GM03348 (cell line): ENCODE data around the gene NHSL1.
"Not testable (repeated sequence)": the region's sequence is repeated elsewhere in the genome, so short reads cannot be mapped to it uniquely, and the experiment has no call there.

Experiments
- DNase-seq: peaks from one replicate; pipeline ENCODE4 v3.0.0; 2012; ENCODE audit warnings: low spot score

The NHSL1 gene

DNA sequence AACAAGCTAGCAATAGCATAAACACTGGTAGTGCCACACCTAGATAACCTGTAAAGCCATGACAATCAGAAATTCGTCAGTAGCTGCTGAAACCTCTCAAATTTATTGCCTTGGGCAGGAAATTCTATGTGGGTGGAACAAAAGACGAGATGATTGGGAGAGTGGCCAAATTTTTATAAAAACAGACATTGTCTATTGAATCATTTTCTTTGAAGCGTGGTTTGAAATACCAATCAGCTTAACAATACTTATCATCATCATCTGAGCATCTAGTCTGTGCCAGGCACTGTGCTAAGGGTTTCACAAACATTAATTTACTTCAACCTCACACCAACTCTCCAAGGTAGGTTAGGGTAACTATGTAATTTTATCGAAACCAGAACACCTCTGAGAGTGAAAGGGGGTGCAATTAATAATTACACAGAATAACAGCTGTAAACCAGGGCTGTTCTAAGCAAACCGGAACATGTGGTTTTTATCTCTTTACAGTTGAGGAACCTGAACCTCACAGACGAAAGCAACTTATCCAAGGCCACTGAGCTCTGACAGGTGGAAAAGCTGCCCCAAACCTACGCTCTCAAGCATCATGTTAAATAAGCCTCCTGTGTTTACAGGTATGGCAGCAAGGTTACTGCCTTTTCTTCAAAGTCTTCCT lies 43.4 kb downstream of the NHSL1 start:
- peak; percentile 18 for DNase-seq

DNA sequence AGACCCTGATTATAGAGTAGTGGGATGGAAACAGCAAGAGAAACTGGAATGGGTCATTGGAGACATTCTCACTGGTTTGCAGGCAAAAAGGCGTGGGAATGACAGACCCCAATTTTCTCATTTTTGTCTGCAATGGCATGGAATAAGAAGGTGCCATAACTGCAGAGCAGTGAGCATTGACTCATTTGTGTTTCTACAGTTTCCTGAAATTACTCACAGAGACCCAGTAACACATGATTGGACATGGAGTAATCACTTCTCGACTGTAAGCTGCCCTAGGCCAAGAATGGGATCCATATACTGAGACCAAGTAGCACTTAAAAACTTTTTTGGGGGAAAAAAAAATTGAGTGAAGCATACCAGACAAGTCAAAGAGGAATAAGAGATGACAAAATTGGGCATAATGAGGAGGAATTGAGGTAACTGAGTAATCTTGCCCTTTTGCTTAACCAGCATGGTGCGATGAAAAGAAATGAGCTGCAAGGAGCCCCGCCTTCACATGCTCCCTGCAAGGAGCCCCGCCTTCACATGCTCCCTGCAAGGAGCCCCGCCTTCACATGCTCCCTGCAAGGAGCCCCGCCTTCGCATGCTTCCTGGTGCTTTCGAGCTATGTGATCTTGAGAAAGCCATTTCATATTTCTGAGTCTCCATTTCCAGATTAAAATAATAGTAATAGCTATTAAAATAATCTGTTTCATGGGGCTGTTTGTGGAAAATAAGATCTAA lies 44.1 kb downstream of the NHSL1 start:
- no peak for DNase-seq

DNA sequence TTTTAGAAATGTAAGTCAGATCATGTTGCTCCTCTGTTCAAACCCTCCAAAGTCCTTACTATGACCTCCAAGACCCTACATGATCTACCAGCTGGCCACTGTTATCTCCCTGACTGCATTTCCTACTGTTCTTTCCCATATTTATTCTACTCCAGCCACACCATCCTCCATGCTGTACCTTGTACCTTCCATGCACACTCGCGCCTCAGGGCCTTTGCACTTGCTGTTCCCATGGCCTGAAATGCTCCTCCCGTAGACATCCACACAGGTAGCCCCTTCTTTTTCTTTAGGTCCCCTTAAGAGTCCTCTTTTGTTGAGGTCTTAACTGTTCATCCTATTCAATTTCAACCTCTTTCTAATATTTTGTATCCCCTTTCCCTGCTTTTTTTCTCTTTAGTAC lies 48.3 kb downstream of the NHSL1 start:
- no peak for DNase-seq

DNA sequence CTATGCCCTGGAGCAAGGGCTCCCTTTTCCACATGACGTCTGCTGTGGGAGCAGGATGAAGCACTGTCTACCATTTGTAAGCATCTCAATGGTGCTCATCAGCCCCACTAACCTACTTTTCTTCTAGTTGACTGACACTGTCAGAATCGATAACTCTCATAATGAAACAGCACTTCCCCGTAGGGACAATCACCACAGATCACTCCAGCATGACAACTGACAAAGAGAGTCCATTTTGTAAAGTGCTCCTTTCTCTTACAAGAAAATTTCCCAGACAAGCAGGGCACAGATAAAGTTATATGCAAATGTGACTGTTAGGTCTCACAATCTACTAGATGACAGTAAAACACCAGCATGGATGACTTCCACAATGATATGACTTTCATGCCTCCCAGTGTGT lies 48.8 kb downstream of the NHSL1 start:
- no peak for DNase-seq

DNA sequence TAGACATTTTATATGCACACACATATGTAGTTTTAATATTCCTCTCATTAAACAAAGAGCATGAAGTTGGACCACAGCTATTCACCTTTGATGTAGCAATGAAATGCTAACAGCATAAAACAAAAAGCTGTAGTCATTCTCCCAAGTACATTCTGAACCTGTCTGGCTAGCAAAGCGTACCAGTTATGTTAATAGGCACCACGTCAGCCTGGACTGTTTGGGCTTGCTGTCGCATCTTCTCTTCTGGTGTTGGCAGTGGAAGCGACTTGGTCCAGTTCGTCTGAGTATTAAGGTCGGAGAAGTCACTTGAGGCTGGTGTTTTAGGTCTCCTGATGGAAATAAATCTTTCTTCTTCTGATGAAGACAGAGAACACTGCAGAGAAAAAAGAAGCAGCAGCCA lies 52.5 kb downstream of the NHSL1 start:
- no peak for DNase-seq

DNA sequence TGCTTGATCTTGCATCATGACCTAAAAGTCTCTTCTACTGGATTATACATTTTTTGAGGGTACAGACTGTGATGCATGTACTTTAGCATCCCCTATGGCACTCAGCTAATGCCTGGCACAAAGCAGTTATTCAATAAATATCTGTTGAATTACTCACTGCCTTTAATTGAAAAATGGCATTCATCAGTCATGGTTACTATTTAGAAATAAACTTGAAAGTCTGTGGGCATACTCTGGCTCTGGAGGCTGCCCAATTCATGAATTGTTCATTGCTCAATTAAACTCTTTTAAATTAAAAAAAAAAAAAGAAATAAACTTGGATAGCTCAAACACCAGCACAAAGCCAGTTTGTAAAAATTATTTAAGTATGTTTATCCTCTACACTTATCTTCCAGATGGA lies 55.3 kb downstream of the NHSL1 start:
- DNase-seq = no peak

DNA sequence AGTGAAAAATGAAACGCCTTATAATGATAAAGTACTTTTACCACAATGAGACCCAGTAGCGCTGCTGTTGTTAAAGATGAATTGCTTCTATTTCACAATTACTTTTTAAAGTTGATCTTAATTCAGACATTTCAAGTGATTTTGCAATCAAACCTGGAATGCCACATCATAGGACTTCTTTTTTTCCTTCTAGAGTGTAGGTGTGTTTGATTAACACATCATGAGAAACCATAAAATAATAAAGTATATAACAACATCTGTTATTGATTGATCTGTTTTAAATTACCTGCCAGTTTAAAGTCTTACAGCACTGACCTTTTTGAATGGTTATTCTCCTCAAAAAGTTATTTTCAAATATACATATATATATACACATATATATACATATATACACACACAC lies 56.6 kb downstream of the NHSL1 start:
- DNase-seq = no peak

DNA sequence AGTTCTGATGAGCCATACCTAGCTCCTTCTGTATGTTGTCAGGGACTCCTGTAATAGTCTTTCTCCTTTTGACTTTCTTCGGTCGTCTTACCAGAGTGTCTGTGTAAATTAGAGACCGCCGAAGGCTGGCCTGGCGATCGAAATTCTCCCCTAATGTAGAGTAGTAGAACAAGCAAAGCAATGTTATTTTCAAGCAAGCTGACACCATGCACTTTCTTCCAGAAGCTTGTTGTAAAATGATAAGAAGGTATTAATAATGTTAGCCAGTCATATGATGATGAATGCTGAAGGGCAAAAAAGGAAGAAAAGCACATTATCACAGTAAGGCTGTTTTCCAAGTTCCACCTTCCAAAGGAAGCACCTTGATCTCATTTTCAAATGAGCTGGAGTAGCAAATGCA lies 57.3 kb downstream of the NHSL1 start:
- no peak for DNase-seq

DNA sequence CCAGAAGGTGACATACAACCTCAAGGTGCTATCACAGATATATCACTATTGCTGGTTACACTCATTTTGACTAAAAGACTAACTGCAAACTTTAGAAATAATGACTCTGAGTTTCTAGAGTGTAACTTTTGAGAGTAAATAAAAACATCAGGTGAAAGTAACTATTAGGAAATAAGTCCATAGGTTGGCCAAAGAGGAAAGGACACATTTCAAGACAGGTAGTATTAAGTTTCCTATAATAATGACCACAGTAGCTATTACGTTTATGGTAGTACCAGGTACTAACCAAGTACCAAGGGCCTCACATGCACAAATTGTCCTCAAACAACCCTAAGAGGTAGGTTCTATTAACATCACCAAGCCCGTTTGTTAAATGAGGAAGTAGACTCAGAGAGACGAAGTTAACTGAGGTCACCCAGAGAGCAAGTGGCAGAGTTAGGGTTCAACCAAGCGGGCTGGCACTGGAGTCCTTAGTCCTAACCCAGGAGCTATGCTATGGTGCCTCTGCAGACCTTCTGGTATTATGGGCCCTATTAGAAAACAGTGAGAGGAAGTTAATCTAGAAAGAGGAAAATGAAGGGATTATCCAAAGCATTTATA lies 58.4 kb downstream of the NHSL1 start:
- DNase-seq = no peak

DNA sequence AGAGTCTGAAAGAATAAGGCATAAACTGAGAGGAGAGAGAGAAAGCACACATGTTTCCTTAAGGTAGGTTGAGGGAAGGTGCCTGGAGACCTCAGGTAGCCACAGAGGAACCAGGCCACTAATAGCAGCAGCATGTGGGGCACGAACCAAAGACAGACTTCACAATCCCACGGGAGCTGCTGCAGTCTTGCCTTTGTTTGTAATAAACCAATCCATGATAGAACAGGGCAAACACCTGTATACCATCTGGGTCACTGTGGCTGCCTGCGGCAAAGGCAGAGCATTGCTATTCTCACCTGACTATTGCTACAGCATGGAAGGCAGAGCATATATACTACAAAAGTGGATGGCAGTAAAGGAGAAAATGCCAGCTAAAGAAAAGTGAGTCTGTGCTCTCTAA lies 59.0 kb downstream of the NHSL1 start:
- no peak for DNase-seq

DNA sequence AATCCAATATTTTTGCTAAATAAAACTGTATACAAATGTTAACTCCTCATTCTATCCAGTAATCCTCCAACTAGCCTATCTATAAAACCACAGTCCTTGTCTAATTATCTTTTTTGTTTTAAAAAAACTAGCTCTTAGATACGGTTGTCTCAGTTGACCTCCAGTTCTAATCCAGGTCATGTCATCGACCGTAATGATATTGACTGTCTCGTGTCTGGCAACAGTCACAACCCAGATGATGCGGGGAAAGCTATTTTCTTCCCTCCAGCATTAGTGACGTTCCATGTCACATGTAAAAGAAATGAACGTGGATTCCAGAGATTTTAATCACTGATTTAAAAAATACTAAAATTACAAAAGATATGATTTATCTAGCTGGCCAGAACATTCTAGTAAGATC lies 59.7 kb downstream of the NHSL1 start:
- no peak for DNase-seq

DNA sequence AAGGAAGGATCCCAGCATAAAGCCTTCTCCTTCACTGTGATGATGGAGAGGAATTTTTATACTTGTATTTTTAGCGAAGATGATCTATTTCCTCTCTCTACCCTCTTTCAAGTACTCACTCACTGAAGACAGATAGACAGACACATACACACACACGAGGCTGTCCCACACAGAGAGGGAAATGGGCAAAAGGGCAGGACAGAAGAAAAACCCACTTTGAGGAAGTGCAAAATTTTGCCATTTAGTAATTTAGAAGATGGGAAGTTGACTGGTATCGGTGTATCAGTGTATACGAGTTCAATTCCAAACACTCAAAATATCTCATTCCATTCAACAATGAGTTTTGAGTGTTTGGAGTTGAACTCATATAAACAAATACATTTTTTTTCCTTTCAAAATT lies 64.4 kb downstream of the NHSL1 start:
- DNase-seq = no peak

DNA sequence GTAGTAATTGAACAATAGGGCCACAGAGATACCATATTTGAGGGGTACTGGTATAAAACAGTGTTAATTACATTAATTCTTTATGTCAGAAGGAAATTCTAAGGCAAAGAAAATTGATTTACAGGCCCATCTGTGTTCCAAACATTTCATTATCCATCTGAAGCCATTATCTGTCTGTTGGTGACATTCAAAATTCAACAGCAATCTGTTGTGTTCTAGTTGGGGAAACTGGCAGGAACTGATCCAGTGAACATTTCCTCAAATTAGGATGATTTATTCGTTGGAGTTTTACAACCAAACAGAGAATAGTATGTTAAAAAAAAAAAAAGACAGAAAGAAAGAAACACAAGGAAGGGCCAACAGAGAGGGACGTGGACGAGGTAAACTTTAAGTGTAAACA lies 65.2 kb downstream of the NHSL1 start:
- DNase-seq = no peak

DNA sequence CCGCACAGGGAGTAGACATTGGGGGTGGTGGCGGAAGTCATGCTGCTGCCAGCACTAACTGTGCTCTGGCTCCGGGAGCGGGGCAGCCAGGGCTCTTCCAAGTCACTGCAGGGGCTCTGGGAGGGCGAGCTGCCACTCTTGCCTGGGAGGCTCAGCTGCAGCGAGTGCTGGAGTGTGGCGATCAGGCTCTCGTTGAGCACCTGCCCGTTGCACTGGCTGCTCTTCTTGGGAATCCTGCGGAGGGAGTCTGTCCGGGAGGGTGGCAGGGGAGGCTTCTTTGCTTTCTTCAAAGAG lies 67.3 kb downstream of the NHSL1 start:
- DNase-seq = no peak

DNA sequence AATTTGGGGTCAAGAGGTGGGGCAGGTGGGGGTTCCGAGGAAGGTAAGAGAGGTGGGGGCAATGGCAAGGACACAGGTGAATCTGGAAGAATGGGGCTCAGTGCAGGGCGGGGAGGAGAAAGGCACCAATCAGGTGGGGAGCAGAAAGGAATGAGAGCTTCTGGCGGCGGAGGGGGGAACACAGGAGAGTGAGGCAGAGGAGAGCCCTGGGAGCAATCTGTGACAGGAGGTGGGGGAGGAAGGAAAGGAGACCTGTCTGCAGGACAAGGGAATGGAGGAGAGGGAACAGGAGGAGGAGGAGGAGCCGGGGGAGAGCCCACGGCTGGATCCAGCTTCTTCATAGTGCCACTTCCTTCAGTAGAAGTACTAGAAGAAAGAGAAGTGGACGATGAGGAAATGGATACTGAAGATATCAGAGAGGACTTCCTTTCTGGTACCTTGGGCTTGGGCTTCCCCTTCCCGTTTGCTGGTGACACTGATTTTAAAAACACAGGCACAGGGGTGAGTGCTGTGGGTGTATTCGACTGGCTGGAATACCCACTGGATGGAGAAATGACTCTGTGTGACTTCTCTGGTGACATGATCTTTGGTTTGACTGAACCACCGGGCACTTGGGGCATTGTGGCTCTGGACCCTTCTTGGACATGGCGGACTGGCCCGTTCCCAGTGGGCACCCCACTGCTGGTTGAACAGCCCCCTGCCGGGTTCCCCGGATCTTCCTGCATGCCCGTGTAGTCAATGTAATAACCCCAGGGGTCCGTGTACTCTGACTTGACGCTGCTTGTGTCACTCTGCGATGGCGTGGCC lies 67.8 kb downstream of the NHSL1 start:
- no peak for DNase-seq

DNA sequence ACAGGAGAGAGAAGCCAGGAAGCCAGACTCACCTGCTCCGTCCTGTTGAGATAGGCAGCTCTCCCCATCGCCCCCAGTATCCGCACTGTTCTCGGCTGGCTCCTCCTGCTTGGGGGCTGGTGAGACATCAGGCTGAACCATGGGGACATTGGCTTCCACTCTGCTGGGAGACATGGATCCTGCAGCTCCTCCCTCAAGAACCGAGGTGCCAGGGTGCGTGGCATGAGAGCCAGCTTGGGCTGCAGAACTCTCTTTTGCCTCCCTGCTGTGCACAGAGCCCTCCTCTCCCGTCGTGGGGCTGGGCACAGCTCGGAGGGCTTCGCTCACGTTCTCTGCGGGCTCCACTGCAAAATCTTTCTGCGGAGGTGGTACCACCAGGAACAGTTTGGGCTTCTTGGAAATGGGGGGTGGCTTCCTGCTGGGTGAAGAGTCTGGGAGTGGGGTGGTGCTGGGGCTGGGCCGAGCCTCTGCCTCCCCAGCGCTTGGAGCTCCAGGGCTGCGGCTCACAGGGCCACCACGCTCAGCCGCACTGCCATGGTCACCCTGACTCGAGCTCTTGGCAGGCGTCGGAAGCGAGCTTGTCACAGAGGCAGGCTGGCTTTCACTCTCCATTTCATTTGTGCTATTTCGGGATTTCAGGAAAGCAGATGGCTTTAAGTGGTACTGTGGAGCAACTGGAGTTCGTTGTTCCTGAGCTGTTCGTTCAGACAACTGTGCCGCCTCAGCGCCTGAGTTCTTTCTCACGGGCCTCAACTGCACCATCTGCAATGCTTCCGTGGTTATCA lies 68.7 kb downstream of the NHSL1 start:
- no peak for DNase-seq

DNA sequence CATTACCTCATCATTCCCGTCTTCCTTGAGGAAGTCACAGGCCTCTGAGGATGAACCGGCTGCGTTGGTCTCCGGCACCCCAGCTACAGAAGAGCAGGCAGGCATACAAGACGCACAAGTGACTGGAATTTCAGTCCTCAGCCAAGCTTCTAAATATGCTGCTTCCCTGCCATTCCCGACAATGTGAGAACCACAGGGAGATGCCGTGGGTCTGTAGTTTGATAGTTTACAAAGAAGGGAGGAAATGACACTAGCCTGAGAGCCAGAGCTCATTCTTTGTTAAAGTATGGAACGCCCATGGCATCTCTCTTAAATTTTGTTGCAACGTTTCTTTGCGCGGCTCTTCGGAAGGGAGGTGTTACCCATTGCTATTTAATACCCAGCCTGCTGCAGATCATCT lies 69.5 kb downstream of the NHSL1 start:
- DNase-seq = no peak

DNA sequence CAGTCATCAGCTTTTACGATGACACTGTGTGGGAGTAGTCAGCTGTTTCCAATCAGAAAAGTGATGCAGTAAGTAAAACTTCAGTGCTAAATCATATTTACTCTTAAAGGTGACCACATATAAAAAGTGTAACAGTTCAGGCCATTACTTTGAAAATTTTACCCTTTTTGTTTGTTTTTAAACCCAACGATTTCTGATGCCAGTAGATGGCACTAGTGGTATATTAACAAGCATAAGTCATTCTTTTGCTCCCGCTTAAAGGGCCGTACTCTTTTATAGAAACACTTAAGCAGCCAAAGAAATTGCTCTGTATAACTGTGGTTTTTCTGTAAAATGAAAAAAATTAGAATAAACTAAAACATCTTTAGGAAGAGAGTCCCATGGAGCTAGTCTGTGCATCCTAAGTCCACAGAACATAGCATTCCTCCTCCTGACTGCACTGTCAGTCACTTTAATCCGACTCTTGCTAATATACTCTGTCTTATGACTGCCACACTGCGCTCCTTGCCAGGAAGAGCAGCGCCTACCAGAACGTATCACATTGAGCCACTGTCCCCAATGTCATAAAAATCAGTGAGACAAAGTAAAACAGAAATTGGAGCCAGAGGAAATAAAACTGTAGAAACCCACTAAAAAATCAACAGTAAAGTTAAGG lies 70.2 kb downstream of the NHSL1 start:
- DNase-seq = peak; percentile 73

DNA sequence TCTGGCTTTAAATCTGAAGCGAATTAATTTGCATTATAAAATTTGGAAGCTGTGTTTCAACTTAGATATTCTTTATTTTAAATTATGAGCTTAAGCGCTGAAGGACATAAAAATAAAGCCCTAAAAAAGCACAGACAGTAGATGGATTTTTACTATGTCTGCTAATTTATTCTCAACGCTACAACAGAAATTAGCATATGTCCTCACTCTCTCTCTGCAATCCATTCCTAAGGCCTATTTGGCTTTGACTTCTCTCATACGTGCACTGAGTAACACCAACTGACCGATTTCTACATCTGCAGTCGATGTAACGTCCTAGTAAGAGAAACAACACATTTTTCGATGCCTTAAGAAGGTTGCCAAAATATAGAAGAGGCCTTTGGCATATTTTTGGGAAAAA lies 71.6 kb downstream of the NHSL1 start:
- no peak for DNase-seq

DNA sequence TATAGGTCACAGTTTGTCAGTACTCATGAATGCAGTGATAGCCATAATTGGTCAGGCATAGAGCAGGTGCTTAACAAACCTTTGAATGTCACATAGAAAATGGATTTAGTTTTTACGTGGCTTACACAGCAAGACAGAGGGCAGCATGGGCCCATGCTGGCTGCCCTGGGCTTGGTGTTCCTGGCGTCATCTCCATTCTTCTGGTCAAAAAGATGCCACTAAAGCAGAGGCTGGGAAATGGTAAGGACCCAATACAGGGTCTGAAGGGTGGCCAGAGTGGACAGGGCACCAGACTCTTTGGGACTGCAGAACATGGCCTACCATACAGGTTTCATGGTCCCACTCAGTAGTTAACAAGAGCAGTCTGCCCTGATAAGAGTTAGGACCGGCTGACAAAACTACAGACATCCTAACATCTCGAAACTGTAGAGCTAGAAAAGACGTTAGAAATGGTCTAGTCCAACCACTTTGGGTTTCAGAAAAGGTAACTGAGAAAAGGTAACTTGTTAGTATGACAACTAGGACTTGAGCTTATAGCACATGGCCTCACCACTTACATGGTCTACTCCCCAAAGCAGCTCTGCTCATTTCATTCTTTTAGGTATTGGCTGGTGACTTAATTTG lies 72.7 kb downstream of the NHSL1 start:
- no peak for DNase-seq

DNA sequence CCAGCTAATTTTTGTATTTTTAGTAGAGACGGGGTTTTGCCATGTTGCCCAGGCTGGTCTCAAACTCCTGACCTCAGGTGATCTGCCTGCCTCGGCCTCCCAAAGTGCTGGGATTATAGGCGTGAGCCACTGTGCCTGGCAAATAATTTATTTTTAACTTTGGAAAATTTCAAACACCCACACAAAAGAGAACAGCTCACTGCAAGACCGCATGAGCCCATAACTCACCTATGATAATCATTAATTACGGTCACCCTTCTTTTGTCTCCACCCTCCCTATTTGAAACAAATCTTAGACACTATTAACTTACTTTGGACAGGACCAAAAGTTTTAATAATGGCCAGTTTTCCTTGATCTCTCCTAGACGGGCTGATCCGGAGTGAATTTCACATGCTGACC lies 74.0 kb downstream of the NHSL1 start:
- DNase-seq = not testable (repeated sequence)
